ENCODE measurements around the gene GAS6.
"Not testable (repeated sequence)": the region's sequence is repeated elsewhere in the genome, so short reads cannot be mapped to it uniquely, and the experiment has no call there.

The GAS6 gene

GRCh38 chr13:113863524-113864272 is at the start of gene GAS6:
TSS of gene GAS6 (minus strand) at chr13:113864076. CDS start at chr13:113863920, 156 bp downstream.
- no peak for DNase-seq

- DNase-seq: not testable (repeated sequence)
Observed at GRCh38 chr13:113913408-113913807, 49.5 kb upstream of the GAS6 start.

GRCh38 chr13:113912596-113912995 is 48.7 kb upstream of the GAS6 start:
- DNase-seq: no peak

- DNase-seq: no peak
Observed at GRCh38 chr13:113907635-113908617, 44.0 kb upstream of the GAS6 start.

GRCh38 chr13:113906571-113906970 is 42.7 kb upstream of the GAS6 start:
- DNase-seq: no peak

- no peak for DNase-seq
Observed at GRCh38 chr13:113905942-113906341, 42.1 kb upstream of the GAS6 start.

- no peak for DNase-seq
Observed at GRCh38 chr13:113905018-113905417, 41.1 kb upstream of the GAS6 start.

- no peak for DNase-seq
Observed at GRCh38 chr13:113904411-113904810, 40.5 kb upstream of the GAS6 start.

- no peak for DNase-seq
Observed at GRCh38 chr13:113903912-113904311, 40.0 kb upstream of the GAS6 start.

GRCh38 chr13:113902986-113903775 is 39.3 kb upstream of the GAS6 start:
- DNase-seq: no peak

GRCh38 chr13:113902481-113902880 is 38.6 kb upstream of the GAS6 start:
- DNase-seq: no peak

GRCh38 chr13:113901642-113902041 is 37.8 kb upstream of the GAS6 start:
- DNase-seq: no peak

GRCh38 chr13:113901231-113901630 is 37.4 kb upstream of the GAS6 start:
- DNase-seq: no peak

- no peak for DNase-seq
Observed at GRCh38 chr13:113900646-113901045, 36.8 kb upstream of the GAS6 start.

- DNase-seq: no peak
Observed at GRCh38 chr13:113898391-113898790, 34.5 kb upstream of the GAS6 start.

- DNase-seq: no peak
Observed at GRCh38 chr13:113897966-113898365, 34.1 kb upstream of the GAS6 start.

GRCh38 chr13:113897161-113897560 is 33.3 kb upstream of the GAS6 start:
- peak; percentile 50 to 72 for DNase-seq

GRCh38 chr13:113895436-113895835 is 31.6 kb upstream of the GAS6 start:
- DNase-seq: no peak

- DNase-seq: no peak
Observed at GRCh38 chr13:113890774-113891480, 27.1 kb upstream of the GAS6 start.

- DNase-seq: no peak
Observed at GRCh38 chr13:113889467-113889866, 25.6 kb upstream of the GAS6 start.

- no peak for DNase-seq
Observed at GRCh38 chr13:113888701-113889330, 24.9 kb upstream of the GAS6 start.

- no peak for DNase-seq
Observed at GRCh38 chr13:113887700-113888201, 23.9 kb upstream of the GAS6 start.

Data from SW 1271 (cell line).